Mesodermal cell (in vitro differentiated cells): Measurements from ENCODE around the gene CLCNKA.

Experiments
- H3K27ac ChIP-seq: 2 replicates; pipeline ENCODE4 v1.7.0; 2013; ENCODE audit warnings: mild to moderate bottlenecking, low read depth, low read length, moderate library complexity; ENCODE audit not compliant: severe bottlenecking
- H3K36me3 ChIP-seq: 2 replicates; pipeline ENCODE4 v1.7.1; 2013; ENCODE audit warnings: mild to moderate bottlenecking, low read length, moderate library complexity; ENCODE audit not compliant: control insufficient read depth, insufficient read depth
- H3K4me1 ChIP-seq: one replicate; pipeline ENCODE4 v1.7.1; 2013; ENCODE audit warnings: mild to moderate bottlenecking, low read length; ENCODE audit not compliant: insufficient read depth, control insufficient read depth, poor library complexity, severe bottlenecking
- H3K4me3 ChIP-seq: 2 replicates; pipeline ENCODE4 v1.7.0; 2013; ENCODE audit warnings: low read length, control low read depth, mild to moderate bottlenecking; ENCODE audit not compliant: insufficient read depth, poor library complexity, severe bottlenecking; ENCODE audit errors: extremely low read depth
- H3K9me3 ChIP-seq: 2 replicates; pipeline ENCODE4 v1.7.1; 2013; ENCODE audit warnings: mild to moderate bottlenecking, low read length, moderate library complexity; ENCODE audit not compliant: control insufficient read depth
- WGBS, 2 experiments: methylation state at CpG; one replicate each; pipeline ENCODE4 v1.1.5; 2013; ENCODE audit warnings: missing lambda C conversion rate in 2 of 2; ENCODE audit not compliant: insufficient coverage in 2 of 2; 5-methylcytosine and 5-hydroxymethylcytosine counted together

Gene CLCNKA

DNA sequence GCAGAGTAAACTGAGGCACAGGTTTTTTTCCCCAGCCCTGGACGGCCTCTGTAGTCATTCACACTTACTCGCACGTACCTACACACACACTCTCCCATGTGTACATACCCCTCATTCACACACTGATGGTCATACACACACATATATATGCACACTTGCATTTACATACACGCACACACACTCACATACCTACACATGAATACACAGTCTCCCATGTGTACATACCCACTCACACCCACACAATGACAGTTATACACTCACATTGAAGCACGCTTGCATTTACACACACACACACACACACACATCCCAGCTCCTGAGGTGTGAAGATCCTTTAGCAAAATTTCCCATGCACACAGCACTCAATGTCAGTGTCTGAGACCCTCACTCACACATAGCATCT, 52.4 kb downstream of the CLCNKA start:
- no peaks in the 10 kb centered on the region for H3K36me3 ChIP-seq
- 67 to 77% methylated on average over 5 of the region's 5 CpGs for WGBS, 2 experiments
- no peak overlapping the region for H3K27ac ChIP-seq
- peaks cover 15% of the 10 kb centered on the region for H3K4me1 ChIP-seq
- H3K9me3 ChIP-seq, result no peaks in the 10 kb centered on the region
- peak overlapping the region; percentile 37 for H3K4me3 ChIP-seq

DNA sequence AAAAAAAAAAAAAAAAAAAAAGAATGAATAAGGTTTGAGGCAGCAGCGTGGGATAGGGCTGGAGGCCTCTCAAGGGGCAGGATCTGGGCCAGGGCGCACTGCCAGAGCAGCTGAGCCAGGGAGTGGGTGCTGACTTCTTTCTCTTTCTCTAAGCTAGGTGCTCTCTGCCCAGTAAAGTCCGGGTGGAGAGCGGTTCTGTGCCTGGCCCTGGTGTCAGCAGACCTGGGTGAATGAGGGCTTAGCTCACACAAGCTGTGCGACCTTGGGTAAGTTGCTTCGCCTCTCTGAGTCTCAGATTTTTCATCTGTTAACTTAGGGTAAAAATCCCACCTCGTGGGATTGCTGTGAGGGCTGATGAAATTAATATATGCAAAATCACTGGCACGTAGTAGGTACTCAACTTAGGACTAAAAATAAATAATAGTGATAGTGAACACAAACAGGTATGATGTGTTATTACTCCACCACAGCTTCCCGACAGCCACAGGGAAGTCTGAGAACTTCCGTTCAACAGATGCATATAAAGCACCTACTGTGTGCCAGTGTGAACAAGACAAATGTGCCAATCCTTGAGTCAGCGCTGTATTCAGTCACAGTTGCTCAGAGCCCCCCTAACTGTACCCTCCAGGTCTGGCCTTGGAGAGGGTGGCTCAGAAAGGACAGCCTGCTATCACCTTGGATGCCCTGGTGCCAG, 53.6 kb downstream of the CLCNKA start:
- Histone ChIP-seq H3K9me3 (no peaks in the 10 kb centered on the region), H3K36me3 (no peaks in the 10 kb centered on the region), H3K27ac (no peak overlapping the region), H3K4me1 (peaks cover 17% of the 10 kb centered on the region), H3K4me3 (no peak overlapping the region)
- 89 to 94% methylated on average over 8 to 9 of the region's 11 CpGs for WGBS, 2 experiments

DNA sequence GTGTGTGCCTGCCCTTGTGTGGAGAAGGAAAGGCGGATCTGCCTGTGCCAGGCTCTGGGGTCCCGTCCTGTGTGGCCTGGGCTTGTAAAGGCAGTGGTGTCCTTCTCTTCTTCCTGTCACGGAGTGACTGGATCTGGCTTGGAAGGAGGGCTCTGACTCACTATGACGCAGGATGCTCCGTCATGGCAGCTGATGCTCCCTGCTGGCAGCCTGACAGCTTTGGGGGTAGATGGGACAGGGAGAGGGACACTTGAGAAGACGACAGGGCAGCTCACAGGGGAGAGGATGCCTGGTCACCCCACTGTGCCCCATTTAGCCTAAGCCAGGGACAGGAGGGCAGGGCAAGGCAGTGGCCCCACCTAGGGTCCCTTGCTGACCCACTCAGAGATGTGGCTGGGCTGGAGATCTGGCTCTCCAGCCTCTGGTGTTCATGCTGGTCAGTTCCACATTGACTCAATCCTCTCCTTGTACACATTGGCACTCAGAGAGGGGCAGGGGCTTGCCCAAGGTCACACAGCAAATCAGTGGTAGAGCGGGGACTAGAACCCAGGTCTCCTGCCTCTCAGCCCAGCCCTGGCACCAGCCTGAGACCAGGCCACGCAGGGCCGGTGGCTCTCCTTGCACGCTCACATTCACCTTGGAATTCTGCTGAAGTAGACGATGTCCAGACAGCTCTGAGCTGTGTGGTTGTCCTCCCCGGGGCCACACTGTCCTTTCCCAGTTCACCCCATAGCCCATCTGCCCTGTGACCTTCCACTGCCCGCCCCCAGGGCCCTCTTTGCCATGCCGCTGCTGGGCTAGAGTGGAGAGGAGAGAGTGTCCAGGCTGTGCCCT, 54.4 kb downstream of the CLCNKA start:
- no peaks in the 10 kb centered on the region for H3K36me3 ChIP-seq
- H3K4me3 ChIP-seq, result no peak overlapping the region
- H3K4me1 ChIP-seq, result peaks cover 17% of the 10 kb centered on the region
- 82 to 84% methylated on average over 11 to 12 of the region's 14 CpGs for WGBS, 2 experiments
- no peaks in the 10 kb centered on the region for H3K9me3 ChIP-seq
- no peak overlapping the region for H3K27ac ChIP-seq

DNA sequence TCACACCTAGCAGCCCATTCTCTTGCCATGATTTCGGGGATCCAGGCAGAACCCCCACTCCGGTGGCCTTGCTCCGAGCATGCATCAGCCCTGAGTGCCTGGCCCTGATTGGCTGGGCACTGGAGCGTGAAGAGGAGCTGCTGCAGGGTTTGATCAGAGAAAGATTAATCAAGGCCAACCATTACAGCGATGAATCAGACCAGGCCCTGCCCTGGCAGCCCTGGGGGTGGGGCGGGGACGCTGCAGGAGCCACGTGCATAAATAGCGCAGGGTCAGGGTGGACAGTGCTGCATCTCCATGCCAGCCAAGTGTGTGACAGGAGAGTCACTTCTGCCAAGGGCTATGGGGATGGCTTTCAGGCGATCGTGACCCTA, 55.0 kb downstream of the CLCNKA start:
- H3K9me3 ChIP-seq, result no peaks in the 10 kb centered on the region
- no peaks in the 10 kb centered on the region for H3K36me3 ChIP-seq
- H3K4me1 ChIP-seq, result peaks cover 17% of the 10 kb centered on the region
- WGBS, 2 experiments, result 87 to 95% methylated on average over 9 to 11 of the region's 11 CpGs
- no peak overlapping the region for H3K4me3 ChIP-seq
- no peak overlapping the region for H3K27ac ChIP-seq

DNA sequence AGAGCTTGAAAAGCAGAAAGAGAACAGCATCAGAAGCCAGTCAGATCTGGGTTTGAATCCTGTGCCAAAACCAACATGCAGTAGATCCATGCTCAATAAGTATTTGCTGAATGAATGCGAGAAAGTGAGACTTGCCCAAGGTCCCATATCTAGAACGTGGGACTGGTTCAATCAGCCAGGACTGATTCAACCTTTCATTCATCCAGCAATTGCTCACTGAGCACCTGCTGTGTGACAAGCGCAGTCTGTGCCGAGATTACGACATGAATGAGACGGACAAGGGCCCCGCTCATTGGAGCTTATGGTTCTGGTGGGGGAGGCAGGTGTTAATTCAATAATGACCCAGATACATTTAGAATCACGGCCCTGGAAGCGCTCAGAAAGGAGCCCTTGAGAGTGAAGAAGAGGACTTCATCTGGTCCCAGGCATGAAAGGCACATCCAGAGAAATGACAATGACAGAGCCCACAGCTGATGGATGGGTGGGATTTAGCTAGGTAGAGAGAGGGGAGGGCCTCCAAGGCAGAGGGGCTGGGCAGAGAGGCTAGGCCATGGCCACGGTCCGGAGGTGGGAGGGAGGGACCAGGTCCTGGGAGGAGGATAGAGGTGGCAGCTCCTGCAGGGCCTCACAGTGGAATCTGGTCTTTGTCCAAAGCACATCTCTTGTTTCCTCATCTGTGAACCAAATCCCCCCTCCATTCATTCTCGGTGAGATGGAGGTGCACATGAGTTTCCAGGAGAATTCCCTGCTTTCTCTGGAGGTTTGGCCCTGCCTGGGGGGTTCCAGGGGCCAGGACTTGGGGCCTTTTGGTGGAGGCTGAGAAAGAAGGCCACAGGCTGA, 55.8 kb downstream of the CLCNKA start:
- Histone ChIP-seq H3K27ac (no peak overlapping the region), H3K4me1 (peaks cover 17% of the 10 kb centered on the region), H3K4me3 (no peak overlapping the region), H3K36me3 (no peaks in the 10 kb centered on the region), H3K9me3 (no peaks in the 10 kb centered on the region)
- 94 to 96% methylated on average over 7 to 9 of the region's 12 CpGs for WGBS, 2 experiments

DNA sequence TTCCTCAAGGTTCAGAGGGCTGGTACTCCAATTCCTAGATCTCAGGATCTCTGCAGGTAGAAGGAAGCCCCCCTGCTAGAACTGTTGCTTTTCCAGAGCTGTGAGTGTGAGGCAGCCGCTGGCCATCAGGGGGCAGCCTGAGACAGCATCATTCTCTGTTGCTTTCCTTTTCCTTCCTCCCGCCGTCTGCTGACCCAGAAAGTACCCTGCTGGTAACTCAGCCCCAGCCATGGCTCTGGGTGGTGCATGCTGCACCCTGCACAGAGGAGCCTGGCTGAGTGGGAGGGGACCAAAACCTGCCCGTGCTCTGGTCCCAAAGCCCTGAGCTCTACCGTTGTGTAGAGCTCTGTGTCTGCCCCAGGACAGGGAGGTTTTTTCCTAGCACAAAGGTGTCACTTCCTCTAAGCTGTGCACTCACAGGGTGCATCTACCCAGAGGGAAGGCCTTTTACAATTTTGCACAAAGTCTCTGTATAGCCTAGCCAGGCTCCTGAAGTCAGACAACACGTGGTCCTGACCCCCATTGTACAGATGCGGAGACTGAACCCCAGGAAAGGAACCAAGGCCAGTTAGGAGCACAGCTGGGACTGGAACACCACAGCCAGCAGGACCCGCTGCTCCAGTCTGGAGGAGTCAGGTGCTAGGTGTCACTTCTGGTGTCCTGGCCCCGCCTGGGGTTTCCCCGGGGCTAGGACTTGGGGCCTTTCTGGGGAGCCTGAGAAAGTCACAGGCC, 57.3 kb downstream of the CLCNKA start:
- Histone ChIP-seq H3K4me3 (no peak overlapping the region), H3K27ac (no peak overlapping the region), H3K36me3 (no peaks in the 10 kb centered on the region), H3K4me1 (peaks cover 17% of the 10 kb centered on the region), H3K9me3 (no peaks in the 10 kb centered on the region)
- WGBS, 2 experiments, result 33 to 34% methylated on average over 6 to 10 of the region's 10 CpGs

DNA sequence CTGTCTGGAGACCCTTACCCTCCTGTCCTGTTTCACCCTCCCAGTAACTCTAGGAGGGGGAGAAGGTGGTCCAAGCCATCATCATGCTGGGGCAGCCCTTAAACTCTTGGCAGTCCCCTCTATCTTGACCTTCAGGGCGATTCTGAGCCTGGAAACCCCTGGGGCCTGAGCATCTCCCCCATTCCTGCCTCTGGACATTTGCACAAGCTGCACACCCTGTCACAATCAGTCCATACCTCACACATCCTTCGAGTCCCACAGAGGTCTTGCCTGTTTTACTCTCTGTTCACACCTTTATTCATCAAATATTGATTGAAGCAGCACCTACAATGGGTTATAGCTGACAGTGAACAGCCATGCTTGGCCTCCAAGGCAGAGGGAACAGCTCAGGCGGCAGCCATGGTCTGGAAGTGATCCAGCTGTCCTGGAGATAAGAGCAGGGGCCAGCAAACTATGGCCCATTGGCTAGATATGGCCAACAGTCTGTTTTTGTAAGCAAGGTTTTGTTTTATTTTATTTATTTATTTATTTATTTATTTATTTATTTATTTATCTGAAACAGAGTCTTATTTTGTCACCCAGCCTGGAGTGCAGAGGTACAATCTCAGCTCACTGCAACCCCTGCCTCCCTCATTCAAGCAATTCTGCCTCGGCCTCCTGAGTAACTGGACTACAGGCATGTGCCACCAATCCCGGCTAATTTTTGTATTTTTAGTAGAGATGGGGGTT, 58.8 kb downstream of the CLCNKA start:
- Histone ChIP-seq H3K4me1 (peaks cover 17% of the 10 kb centered on the region), H3K27ac (no peak overlapping the region), H3K9me3 (no peaks in the 10 kb centered on the region), H3K4me3 (no peak overlapping the region), H3K36me3 (no peaks in the 10 kb centered on the region)
- 63 to 98% methylated on average over 1 to 3 of the region's 5 CpGs for WGBS, 2 experiments

DNA sequence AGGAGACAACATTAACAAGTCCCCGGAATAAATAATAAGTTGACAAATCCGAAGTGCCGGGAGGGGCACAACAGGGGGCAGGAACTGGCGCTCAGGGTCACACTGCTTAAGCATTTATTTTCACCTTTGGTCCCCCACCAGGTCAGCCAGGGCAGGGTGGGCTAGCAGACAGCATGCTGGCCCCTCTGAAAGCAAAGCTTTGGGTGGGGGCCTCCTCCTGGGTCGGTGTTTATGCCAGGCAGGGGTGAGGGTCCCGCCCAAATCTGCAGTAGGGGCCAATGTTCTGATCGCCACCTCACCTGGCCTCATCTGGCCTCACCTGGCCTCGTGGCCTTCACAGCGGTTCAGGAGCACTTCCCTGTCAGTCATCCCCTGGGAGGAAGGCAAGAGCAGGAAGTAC, 59.8 kb downstream of the CLCNKA start:
- no peak overlapping the region for H3K27ac ChIP-seq
- no peaks in the 10 kb centered on the region for H3K9me3 ChIP-seq
- peaks cover 7% of the 10 kb centered on the region for H3K4me1 ChIP-seq
- 86 to 90% methylated on average over 8 to 9 of the region's 9 CpGs for WGBS, 2 experiments
- no peaks in the 10 kb centered on the region for H3K36me3 ChIP-seq
- H3K4me3 ChIP-seq, result no peak overlapping the region

DNA sequence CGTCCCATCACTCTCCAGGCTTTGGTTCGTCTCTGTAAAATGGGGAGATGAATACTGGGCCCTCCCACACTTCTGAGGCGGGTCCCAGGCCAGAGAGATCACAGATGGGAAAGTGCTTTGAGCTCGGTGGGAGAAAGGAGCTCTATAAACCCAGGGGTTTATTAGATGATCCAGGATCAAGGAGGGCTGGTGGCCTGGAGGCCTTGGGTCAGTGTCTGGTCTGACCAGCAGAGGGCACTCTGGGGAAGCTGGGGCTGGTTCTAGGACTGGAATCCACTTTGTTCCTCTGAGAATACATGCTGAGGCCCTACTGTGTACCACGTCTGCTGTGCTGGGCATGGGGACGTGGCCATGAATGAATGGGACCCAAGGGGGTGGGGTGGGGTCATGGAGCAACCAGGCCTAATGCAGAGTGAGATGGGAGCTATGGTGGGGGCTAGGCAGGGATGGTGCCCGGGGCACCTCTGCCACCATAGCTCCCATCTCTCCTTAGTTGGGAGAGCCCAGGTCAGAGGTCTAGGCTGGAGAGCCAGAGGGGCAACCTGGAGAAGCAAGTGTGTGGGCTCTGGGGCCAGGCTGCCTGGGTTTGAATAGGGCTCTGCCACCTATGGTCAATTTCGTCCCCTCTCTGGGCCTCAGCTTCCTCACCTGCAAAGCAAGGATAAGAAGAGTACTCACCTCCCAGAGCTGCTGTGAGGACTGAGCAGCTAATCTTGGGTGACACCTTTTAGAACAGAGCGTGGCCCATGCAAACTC, 60.6 kb downstream of the CLCNKA start:
- no peak overlapping the region for H3K4me3 ChIP-seq
- peaks cover 5% of the 10 kb centered on the region for H3K4me1 ChIP-seq
- H3K27ac ChIP-seq, result no peak overlapping the region
- H3K36me3 ChIP-seq, result no peaks in the 10 kb centered on the region
- WGBS, 2 experiments, result 61 to 63% methylated on average over 8 to 9 of the region's 9 CpGs
- H3K9me3 ChIP-seq, result no peaks in the 10 kb centered on the region
